ENCODE measurements around the gene RERE.

The RERE gene

DNA sequence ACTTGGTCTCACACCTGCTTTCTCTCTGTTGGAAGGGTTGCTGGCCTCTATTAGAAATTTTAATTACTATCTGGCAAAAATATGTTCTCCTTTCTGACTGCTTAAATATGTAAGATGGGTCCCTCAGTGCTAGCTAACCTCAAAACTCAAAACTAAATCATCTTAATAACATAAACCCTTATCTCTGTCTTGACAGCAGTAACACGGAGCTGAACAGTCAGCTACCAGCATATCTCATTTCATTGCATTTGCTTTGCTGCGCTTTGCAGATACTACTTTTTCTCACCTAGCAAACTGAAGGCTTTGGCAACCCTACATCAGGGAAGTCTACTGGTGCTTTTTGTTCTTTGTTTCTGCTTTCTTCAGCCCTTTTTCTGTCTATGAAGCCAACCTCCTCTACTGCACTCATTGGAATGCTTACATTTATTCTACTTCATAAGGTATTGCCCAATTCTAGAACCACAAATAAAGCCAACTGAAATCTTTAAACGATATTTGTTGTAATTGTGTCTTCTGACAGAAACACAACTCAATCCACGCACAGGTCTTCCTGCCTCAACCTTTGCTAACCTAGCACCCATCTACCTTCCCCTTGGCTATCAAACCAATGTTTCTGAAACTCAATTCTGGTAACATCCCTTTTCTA lies 95.6 kb downstream of the RERE start:
- peak overlapping the region; percentile 47; the same call in 1 of the 2 replicates for H3K27ac ChIP-seq
- H3K4me3 ChIP-seq, result no peak overlapping the region
- H3K9ac ChIP-seq (ENCODE audit: insufficient read length), result no peak overlapping the region
- no peaks in the 10 kb centered on the region for H3K36me3 ChIP-seq (ENCODE audit: insufficient read depth, low read length)
- H3K9me3 ChIP-seq (ENCODE audit: low read depth, low read length), result no peaks in the 10 kb centered on the region
- TF ChIP-seq POLR2AphosphoS5 (IDR thresholded peaks at IDR 0.05; ENCODE audit: borderline replicate concordance, low read depth, low read length) (no peak), FOXP2 (optimal IDR thresholded peaks at IDR 0.05; ENCODE audit: control extremely low read depth, extremely low read length, insufficient read depth) (no peak), EZH2 (IDR thresholded peaks at IDR 0.05) (no peak)
- DNase-seq (ENCODE audit: low read depth, low spot score), result no peak

- Histone ChIP-seq H3K4me3 (no peak overlapping the region), H3K9me3 (ENCODE audit: low read depth, low read length) (no peaks in the 10 kb centered on the region), H3K27ac (no peak overlapping the region), H3K36me3 (ENCODE audit: insufficient read depth, low read length) (no peaks in the 10 kb centered on the region), H3K9ac (ENCODE audit: insufficient read length) (no peak overlapping the region)
- TF ChIP-seq EZH2 (IDR thresholded peaks at IDR 0.05), result no peak
- TF ChIP-seq FOXP2 (optimal IDR thresholded peaks at IDR 0.05; ENCODE audit: control extremely low read depth, extremely low read length, insufficient read depth), result no peak
- TF ChIP-seq POLR2AphosphoS5 (IDR thresholded peaks at IDR 0.05; ENCODE audit: borderline replicate concordance, low read depth, low read length), result no peak
- no peak for DNase-seq (ENCODE audit: low read depth, low spot score)
These were observed 97.1 kb downstream of the RERE start for GRCh38 chr1:8720347-8720746.

DNA sequence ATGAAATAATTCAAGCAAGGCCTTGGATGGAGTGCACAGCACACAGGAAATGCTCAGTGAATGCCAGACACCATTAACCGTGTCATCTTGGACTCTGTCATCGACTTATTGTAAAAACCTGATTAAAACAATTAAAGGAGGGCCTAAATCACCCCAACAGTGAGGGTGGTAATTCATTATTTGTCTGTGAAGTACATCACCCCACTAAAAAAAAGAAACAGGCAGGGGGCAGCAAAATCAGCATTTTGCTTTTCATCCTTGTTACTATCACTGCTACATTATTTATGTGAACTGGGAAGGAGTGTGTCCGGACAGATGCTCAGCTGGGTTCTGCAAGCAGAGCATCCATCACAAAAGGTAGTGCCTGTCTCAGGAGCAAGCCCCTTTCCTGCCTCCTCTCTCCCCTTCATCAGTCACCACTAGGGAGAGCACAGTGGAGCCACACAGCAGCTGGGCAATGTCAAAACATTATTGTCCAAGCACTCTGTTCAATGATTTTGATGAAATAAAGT lies 98.5 kb downstream of the RERE start:
- H3K4me3 ChIP-seq, result no peak overlapping the region
- no peak overlapping the region for H3K27ac ChIP-seq
- H3K9ac ChIP-seq (ENCODE audit: insufficient read length), result no peak overlapping the region
- H3K36me3 ChIP-seq (ENCODE audit: insufficient read depth, low read length), result no peaks in the 10 kb centered on the region
- DNase-seq (ENCODE audit: low read depth, low spot score), result no peak
- H3K9me3 ChIP-seq (ENCODE audit: low read depth, low read length), result no peaks in the 10 kb centered on the region
- no peak for TF ChIP-seq POLR2AphosphoS5 (IDR thresholded peaks at IDR 0.05; ENCODE audit: borderline replicate concordance, low read depth, low read length)
- TF ChIP-seq EZH2 (IDR thresholded peaks at IDR 0.05), result no peak
- no peak for TF ChIP-seq FOXP2 (optimal IDR thresholded peaks at IDR 0.05; ENCODE audit: control extremely low read depth, extremely low read length, insufficient read depth)

GRCh38 chr1:8717148-8717547 lies 100.3 kb downstream of the RERE start:
- H3K9ac ChIP-seq (ENCODE audit: insufficient read length), result no peak overlapping the region
- no peak for TF ChIP-seq POLR2AphosphoS5 (IDR thresholded peaks at IDR 0.05; ENCODE audit: borderline replicate concordance, low read depth, low read length)
- TF ChIP-seq FOXP2 (optimal IDR thresholded peaks at IDR 0.05; ENCODE audit: control extremely low read depth, extremely low read length, insufficient read depth), result no peak
- TF ChIP-seq EZH2 (IDR thresholded peaks at IDR 0.05), result no peak

GRCh38 chr1:8716238-8716637 lies 101.2 kb downstream of the RERE start:
- Histone ChIP-seq H3K9me3 (ENCODE audit: low read depth, low read length) (no peaks in the 10 kb centered on the region), H3K36me3 (ENCODE audit: insufficient read depth, low read length) (no peaks in the 10 kb centered on the region), H3K27ac (no peak overlapping the region), H3K4me3 (no peak overlapping the region), H3K9ac (ENCODE audit: insufficient read length) (no peak overlapping the region)
- DNase-seq (ENCODE audit: low read depth, low spot score), result no peak
- no peak for TF ChIP-seq FOXP2 (optimal IDR thresholded peaks at IDR 0.05; ENCODE audit: control extremely low read depth, extremely low read length, insufficient read depth)
- TF ChIP-seq EZH2 (IDR thresholded peaks at IDR 0.05), result no peak
- TF ChIP-seq POLR2AphosphoS5 (IDR thresholded peaks at IDR 0.05; ENCODE audit: borderline replicate concordance, low read depth, low read length), result no peak

More at GRCh38 chr1:8717148-8717547, 100.3 kb downstream of the RERE start:
- no peaks in the 10 kb centered on the region for H3K36me3 ChIP-seq (ENCODE audit: insufficient read depth, low read length)
- H3K27ac ChIP-seq, result no peak overlapping the region
- no peak for DNase-seq (ENCODE audit: low read depth, low spot score)
- no peak overlapping the region for H3K4me3 ChIP-seq
- no peaks in the 10 kb centered on the region for H3K9me3 ChIP-seq (ENCODE audit: low read depth, low read length)

GRCh38 chr1:8714173-8714572 lies 103.3 kb downstream of the RERE start:
- DNase-seq (ENCODE audit: low read depth, low spot score), result no peak

GRCh38 chr1:8712413-8713231 lies 104.8 kb downstream of the RERE start:
- H3K27ac ChIP-seq, result peak overlapping the region; percentile 90
- no peaks in the 10 kb centered on the region for H3K36me3 ChIP-seq (ENCODE audit: insufficient read depth, low read length)
- no peaks in the 10 kb centered on the region for H3K9me3 ChIP-seq (ENCODE audit: low read depth, low read length)
- H3K9ac ChIP-seq (ENCODE audit: insufficient read length), result peak overlapping the region; percentile 56
- DNase-seq (ENCODE audit: low read depth, low spot score), result peak; percentile 96
- peak overlapping the region; percentile 54 for H3K4me3 ChIP-seq
- TF ChIP-seq POLR2AphosphoS5 (IDR thresholded peaks at IDR 0.05; ENCODE audit: borderline replicate concordance, low read depth, low read length), result no peak
- TF ChIP-seq FOXP2 (optimal IDR thresholded peaks at IDR 0.05; ENCODE audit: control extremely low read depth, extremely low read length, insufficient read depth), result no peak
- no peak for TF ChIP-seq EZH2 (IDR thresholded peaks at IDR 0.05)

More at GRCh38 chr1:8714173-8714572, 103.3 kb downstream of the RERE start:
- H3K27ac ChIP-seq, result no peak overlapping the region
- no peak overlapping the region for H3K9ac ChIP-seq (ENCODE audit: insufficient read length)
- H3K9me3 ChIP-seq (ENCODE audit: low read depth, low read length), result no peaks in the 10 kb centered on the region
- TF ChIP-seq EZH2 (IDR thresholded peaks at IDR 0.05) (no peak), POLR2AphosphoS5 (IDR thresholded peaks at IDR 0.05; ENCODE audit: borderline replicate concordance, low read depth, low read length) (no peak), FOXP2 (optimal IDR thresholded peaks at IDR 0.05; ENCODE audit: control extremely low read depth, extremely low read length, insufficient read depth) (no peak)
- H3K36me3 ChIP-seq (ENCODE audit: insufficient read depth, low read length), result no peaks in the 10 kb centered on the region
- H3K4me3 ChIP-seq, result no peak overlapping the region

DNA sequence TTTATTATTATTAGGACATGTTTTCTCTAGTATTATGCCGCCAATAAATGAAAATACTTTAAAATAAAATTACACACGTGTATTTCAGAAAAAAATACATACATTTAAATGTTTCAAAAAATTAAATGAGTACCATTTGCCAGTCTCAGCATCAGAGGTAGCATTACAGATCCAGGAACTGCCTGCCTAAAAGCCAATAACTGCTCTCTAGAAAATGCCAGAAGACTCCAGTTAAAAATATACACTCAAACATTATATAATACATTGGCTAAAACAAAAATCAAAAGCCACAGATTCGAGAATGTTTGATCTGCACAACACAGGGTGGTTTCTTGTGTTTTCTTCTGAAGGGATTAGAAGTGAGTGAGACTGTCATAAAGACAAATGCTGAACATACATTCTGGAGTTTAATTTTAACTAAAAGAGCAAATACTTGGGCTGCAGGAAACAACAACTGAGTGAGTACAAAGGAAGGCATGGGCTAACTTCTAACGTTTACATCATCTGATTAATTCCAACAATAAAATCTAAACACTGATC lies 105.5 kb downstream of the RERE start:
- DNase-seq (ENCODE audit: low read depth, low spot score), result no peak
- peak overlapping the region; percentile 56 for H3K9ac ChIP-seq (ENCODE audit: insufficient read length)
- TF ChIP-seq EZH2 (IDR thresholded peaks at IDR 0.05), result no peak
- no peak for TF ChIP-seq POLR2AphosphoS5 (IDR thresholded peaks at IDR 0.05; ENCODE audit: borderline replicate concordance, low read depth, low read length)
- TF ChIP-seq FOXP2 (optimal IDR thresholded peaks at IDR 0.05; ENCODE audit: control extremely low read depth, extremely low read length, insufficient read depth), result no peak
- no peaks in the 10 kb centered on the region for H3K36me3 ChIP-seq (ENCODE audit: insufficient read depth, low read length)
- peak overlapping the region; percentile 90 for H3K27ac ChIP-seq
- peak overlapping the region; percentile 54 for H3K4me3 ChIP-seq
- no peaks in the 10 kb centered on the region for H3K9me3 ChIP-seq (ENCODE audit: low read depth, low read length)

All from SK-N-MC (cell line).